RWPE2 (cell line): ENCODE results near the gene ACTL10.

ENCODE experiments used
- ATAC-seq: fragments of 200-7000 bp; cut with Tn5 transposase; 3 replicates; pipeline ENCODE4 v1.9.1; 2021; ENCODE audit warnings: low read depth
- DNase-seq: peaks from one replicate; pipeline ENCODE4 v3.0.0-alpha.2; 2020; ENCODE audit warnings: low spot score
- H3K27ac ChIP-seq: fragments of 450-650 bp; 2 replicates; pipeline ENCODE4 v1.5.1; 2017; ENCODE audit warnings: mild to moderate bottlenecking; ENCODE audit not compliant: poor library complexity, severe bottlenecking
- H3K27me3 ChIP-seq: fragments of 250-450 bp; sonication (Bioruptor Pico); 2 replicates; pipeline ENCODE4 v1.5.1; 2021; ENCODE audit warnings: mild to moderate bottlenecking, moderate library complexity; ENCODE audit not compliant: insufficient read depth, poor library complexity, severe bottlenecking
- H3K36me3 ChIP-seq: fragments of 250-450 bp; sonication (Bioruptor Pico); 2 replicates; pipeline ENCODE4 v1.5.1; 2020; ENCODE audit warnings: low read depth, mild to moderate bottlenecking, moderate library complexity
- H3K4me1 ChIP-seq: fragments of 250-450 bp; sonication (Bioruptor Pico); 2 replicates; pipeline ENCODE4 v1.5.1; 2021; ENCODE audit warnings: mild to moderate bottlenecking, moderate library complexity; ENCODE audit not compliant: insufficient read depth, poor library complexity, severe bottlenecking
- H3K4me3 ChIP-seq: fragments of 250-450 bp; sonication (Bioruptor Pico); 2 replicates; pipeline ENCODE4 v1.5.1; 2021; ENCODE audit warnings: mild to moderate bottlenecking, moderate library complexity; ENCODE audit not compliant: severe bottlenecking
- H3K9me3 ChIP-seq: fragments of 250-450 bp; sonication (Bioruptor Pico); 2 replicates; pipeline ENCODE4 v1.5.1; 2021; ENCODE audit warnings: mild to moderate bottlenecking, moderate library complexity; ENCODE audit not compliant: severe bottlenecking
- CTCF ChIP-seq: fragments of 450-650 bp; IDR thresholded peaks from one replicate; pipeline ENCODE4 v1.5.1; 2017; ENCODE audit warnings: mild to moderate bottlenecking, moderate library complexity; ENCODE audit not compliant: poor library complexity, severe bottlenecking

The ACTL10 gene

DNA sequence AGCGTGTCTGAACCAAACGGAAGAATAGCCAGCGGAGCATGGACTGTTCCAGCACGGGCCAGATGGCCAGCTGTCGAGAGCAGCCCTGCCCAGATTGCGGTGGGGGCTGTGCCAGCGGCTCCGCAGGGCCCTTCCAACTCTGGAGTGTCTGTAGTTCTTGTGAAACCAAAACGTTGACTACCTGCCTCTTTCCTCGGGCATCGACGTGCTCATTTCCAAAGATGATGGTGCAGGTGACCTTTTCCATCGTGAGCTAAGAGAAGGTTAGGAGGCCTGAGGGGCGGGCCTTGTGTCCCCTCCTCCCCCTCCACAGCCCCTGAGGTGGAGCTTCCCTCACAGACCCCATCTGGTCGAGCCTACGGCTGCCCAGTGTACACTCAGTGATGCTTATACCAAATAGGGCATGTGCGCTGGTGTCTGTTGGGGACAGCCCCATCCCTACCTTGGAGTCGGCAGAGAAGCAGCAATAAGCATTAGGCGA lies 17.5 kb upstream of the ACTL10 start:
- H3K4me1 ChIP-seq: no peaks in the 10 kb centered on the region
- no peak for TF ChIP-seq CTCF
- peaks cover 18% of the 10 kb centered on the region for H3K36me3 ChIP-seq
- H3K27me3 ChIP-seq: no peaks in the 10 kb centered on the region
- ATAC-seq (no peak), DNase-seq (peak; percentile 75)
- no peak overlapping the region for H3K4me3 ChIP-seq
- H3K27ac ChIP-seq: no peak overlapping the region
- no peaks in the 10 kb centered on the region for H3K9me3 ChIP-seq

- TF ChIP-seq CTCF: no peak
- Histone ChIP-seq H3K27me3 (no peaks in the 10 kb centered on the region), H3K4me1 (no peaks in the 10 kb centered on the region), H3K4me3 (no peak overlapping the region), H3K36me3 (peaks cover 8% of the 10 kb centered on the region), H3K9me3 (no peaks in the 10 kb centered on the region), H3K27ac (no peak overlapping the region)
- no peak for ATAC-seq
- DNase-seq: peak; percentile 72
Observed at GRCh38 chr20:33650111-33650752, 16.5 kb upstream of the ACTL10 start.

DNA sequence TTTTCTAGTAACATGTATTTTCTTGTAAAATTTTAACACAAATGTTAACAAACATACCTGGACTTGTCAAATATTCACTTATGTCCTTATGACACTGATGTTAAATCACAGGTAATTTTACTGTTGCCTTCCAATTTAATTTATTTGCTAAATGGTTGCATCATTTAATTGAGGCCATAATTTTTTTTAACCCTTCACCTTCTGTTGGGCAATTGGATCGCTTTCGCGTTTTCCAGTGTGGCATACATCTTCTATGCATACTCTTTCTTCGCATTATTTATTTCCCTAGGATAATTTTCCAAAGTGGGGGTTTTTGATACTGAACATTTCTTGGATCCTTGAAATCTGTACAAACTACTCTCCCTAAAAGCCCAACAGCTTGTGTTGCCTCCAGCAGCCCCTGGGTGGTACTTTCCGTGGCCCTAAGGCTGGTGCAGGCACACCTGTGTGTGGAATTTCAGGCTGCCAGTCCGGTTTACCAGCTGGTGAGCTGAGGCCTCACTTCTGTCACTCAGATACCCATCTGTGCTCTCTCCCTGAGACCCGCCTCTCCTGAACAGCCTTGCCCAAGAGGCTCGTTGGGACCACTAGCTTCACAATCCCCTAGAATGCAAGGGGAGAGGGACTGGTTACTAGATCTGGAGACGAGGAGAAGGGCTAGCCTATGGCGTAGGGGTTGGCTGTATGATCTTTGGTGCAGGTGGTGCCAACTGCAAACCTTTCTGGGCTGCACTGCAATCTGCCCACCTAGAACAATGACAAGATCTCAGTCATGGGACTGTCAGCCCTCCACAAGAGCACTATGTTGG lies 15.8 kb upstream of the ACTL10 start:
- Histone ChIP-seq H3K4me1 (no peaks in the 10 kb centered on the region), H3K27me3 (no peaks in the 10 kb centered on the region), H3K36me3 (peaks cover under 1% of the 10 kb centered on the region; the same call in 1 of the 2 replicates), H3K4me3 (no peak overlapping the region), H3K27ac (no peak overlapping the region), H3K9me3 (no peaks in the 10 kb centered on the region)
- no peak for TF ChIP-seq CTCF
- no peak for DNase-seq
- ATAC-seq: peak; percentile 20; the same call in 2 of the 3 replicates

DNA sequence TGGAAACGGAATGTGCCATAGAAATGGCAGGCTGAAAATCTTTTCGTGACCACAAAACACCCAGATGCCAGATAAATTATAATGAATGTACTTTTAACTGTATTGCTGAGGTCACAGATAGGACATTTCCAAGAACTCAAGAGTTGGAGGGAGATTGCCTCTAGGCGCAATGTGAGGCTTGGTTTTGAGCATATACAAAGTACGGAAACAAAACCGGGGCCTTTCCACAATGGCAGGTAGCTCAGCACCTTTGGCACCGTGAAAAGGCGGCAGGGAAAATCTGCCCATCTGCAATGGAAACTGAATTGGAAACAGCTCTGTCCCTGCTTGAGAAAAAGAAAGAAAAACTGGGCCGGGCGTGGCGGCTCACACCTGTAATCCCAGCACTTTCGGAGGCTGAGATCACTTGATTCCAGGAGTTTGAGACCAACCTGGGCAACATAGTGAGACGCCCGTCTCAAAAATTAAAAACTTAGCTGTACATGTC lies 15.1 kb upstream of the ACTL10 start:
- Histone ChIP-seq H3K27ac (no peak overlapping the region), H3K27me3 (no peaks in the 10 kb centered on the region), H3K4me1 (no peaks in the 10 kb centered on the region), H3K36me3 (no peaks in the 10 kb centered on the region), H3K4me3 (no peak overlapping the region), H3K9me3 (no peaks in the 10 kb centered on the region)
- DNase-seq (no peak), ATAC-seq (no peak)
- no peak for TF ChIP-seq CTCF
